Activated T-cell treated with anti-CD3 and anti-CD28 coated beads for 4 hours (primary cell): ENCODE results near the gene ZFP36L1.

ENCODE experiments used
- DNase-seq: peaks from one replicate; pipeline ENCODE4 v3.0.0-alpha.2; 2020

Gene ZFP36L1, protein sequence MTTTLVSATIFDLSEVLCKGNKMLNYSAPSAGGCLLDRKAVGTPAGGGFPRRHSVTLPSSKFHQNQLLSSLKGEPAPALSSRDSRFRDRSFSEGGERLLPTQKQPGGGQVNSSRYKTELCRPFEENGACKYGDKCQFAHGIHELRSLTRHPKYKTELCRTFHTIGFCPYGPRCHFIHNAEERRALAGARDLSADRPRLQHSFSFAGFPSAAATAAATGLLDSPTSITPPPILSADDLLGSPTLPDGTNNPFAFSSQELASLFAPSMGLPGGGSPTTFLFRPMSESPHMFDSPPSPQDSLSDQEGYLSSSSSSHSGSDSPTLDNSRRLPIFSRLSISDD

DNA sequence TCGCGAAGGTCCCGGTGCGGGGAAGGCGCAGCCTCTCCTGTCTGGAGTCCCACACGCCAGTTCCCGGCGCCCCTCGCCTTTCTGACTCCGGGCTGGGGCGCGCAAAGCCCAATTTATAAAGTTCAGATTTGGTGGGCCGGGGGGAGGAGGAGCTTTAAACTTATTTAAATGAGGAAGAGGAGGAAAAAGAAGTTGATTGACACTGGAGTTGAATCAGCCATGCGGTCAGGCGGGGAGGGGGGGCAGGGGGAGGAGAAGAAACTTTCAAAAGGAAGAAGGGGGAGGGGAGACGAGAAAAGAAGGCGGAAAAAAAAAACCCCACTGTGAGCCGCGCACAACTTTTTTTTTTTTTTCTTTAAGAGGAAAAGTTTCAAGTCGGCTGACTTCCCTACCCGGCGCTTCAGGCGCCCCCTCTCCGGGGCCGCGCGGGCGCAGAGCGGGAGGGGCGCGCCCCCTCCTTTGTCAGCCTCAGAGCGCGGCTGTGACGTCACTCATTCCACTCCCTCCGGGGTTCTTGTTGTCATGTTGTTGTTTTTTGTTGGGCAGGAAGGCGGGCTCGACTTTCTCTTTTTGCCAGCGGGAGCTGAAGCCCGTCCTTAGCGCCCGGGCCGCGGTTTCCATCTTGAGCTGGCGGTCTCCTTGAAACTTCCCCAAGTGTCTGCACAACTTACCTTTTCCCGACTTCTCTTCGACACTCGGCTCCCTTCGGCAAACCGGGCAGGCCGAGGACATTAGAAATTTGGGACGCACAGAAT lies at the start of gene ZFP36L1:
Gene ZFP36L1, minus strand, starts transcription at position 89 of the 755 bp plus-strand sequence. CDS start 129 bp downstream, outside the sequence.
- DNase-seq = peak; percentile 89

- no peak for DNase-seq
These were observed 49.4 kb upstream of the ZFP36L1 start for GRCh38 chr14:68842298-68842697.

GRCh38 chr14:68841016-68841809 lies 48.3 kb upstream of the ZFP36L1 start:
- no peak for DNase-seq

GRCh38 chr14:68840454-68840853 lies 47.6 kb upstream of the ZFP36L1 start:
- DNase-seq = no peak

DNA sequence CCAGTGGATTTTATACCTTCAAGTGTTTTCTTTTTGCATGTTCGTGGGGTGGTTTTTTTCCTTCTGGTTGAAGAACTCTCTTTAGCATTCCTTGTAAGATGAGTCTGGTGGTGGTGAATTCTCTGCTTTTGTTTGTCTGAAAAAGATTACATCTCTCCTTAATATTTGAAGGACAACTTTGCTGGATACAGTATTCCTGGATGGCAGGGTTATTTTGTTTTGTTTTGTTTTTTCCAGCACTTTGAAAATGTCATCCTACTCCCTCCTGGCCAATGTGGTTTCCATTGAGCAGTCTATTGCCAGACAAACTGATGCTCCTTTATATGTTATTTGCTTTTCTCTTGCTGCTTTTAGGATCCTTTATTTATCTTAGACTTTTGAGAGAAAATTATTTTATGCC lies 43.2 kb upstream of the ZFP36L1 start:
- no peak for DNase-seq

DNA sequence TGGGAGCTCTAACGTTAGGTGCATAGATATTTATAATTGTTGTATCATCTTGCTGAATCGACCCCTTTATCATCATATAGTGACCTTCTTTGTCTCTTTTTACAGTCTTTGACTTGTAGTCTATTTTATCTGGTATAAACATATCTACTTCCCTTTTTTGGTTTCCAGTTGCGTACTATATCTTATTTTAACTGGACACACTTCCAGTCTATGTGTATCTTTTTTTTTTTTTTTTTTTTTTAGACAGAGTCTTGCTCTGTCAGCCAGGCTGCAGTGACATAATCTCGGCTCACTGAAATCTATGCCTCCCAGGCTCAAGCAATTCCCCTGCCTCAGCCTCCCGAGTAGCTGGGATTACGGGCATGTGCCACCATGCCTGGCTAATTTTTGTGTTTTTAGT lies 41.9 kb upstream of the ZFP36L1 start:
- DNase-seq = no peak

DNA sequence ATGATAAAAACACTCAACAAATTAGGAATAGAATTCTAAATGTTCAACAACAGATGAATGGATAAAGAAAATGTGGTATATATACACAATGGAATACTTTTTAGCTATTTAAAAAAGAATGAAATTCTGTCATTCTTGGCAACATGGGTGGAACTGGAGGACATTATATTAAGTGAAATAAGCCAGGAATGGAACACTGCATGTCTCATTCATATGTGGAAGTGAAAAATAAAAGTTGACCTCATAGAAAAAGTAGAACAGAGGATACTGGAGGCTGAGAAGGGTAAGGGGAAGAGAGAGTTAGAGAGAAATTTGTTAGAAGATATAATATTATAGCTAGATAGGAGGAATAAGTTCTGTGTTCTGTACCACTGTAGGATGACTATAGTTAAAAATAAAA lies 35.8 kb upstream of the ZFP36L1 start:
- DNase-seq = no peak

GRCh38 chr14:68825729-68826128 lies 32.9 kb upstream of the ZFP36L1 start:
- DNase-seq = no peak

- DNase-seq = no peak
These were observed 31.9 kb upstream of the ZFP36L1 start for GRCh38 chr14:68824517-68825347.

- DNase-seq = no peak
These were observed 31.3 kb upstream of the ZFP36L1 start for GRCh38 chr14:68824207-68824516.

- DNase-seq = no peak
These were observed 30.8 kb upstream of the ZFP36L1 start for GRCh38 chr14:68823434-68824206.

DNA sequence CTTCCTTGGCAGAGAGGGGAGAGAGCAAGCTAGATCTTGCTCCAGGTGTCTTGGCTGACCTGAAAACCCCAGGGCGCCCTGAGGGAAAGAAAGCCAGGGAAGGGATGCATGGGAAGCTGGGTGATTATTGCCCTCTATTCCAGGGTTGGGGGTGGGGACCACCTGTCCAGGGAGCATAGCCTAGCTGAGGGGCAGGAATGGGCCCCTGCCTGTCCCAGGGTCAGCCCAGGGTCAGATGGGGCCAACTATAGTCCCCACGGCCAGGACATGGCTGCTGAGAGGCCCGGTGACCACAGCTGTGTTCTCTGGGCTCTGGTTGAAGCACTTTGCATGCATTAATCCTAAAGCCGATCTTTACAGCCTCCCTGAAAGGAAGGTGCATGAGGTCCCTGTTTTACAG lies 30.1 kb upstream of the ZFP36L1 start:
- no peak for DNase-seq

DNA sequence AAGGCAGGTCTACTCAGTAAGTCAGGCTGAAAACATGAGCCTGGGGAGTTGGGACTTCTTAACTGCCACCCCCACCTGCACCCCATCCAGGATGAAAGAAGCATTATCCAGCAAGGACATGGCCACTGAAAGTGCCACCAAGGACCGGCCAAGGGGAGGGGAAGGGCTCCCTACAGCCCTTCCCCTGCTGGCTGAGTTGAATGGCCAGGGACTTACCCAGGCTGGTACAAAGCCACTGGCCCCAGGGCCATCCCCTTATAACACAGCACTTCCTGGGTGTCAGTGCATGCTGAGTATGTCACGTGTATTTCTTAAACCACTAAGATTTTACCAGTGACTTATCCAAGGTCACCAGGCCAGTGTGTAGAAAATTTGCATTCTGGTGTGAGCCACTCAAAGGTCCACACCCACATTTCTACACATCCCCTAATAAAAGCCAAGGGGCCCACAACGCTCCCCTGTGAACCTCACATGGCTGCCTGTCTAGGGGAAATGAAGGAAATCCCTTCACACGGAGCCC lies 29.3 kb upstream of the ZFP36L1 start:
- DNase-seq = no peak

GRCh38 chr14:68820999-68821683 lies 28.3 kb upstream of the ZFP36L1 start:
- no peak for DNase-seq

DNA sequence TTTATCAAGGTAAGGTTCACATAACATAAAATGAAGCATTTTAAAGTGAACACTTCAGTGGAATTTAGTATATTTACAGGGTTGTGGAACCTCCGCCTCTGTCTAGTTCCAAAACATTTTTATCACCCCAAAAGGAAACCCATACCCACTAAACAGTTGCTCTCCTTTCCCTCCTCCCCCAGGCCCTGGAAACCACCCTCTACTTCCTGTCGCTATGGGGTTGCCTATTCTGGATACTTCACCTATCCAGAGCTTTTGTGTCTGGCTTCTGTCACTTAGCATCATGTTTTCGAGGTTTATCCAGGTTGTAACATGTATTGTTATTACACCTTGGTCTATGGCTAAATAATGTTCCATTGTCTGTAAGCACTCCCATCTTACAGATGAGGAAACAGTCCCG lies 27.7 kb upstream of the ZFP36L1 start:
- no peak for DNase-seq

DNA sequence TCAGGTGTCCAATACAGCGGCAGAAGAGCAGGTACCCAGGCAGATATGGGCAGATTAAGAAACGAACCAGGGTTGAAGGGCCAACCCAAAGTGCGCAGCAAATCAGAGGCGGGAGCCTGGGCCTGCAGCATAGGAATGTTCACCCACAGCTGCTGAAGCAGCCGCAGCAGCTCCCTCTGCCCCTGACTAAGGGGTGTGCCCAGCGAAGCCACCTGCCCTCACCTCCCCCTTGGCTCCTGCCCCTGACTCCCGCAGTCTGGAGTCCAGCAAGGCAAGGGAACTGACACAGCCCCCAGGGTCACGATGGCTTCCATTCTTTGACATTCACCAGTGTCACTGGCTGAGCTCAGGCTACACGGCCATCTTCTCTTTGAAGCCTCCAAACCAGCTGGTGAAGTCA lies 27.3 kb upstream of the ZFP36L1 start:
- no peak for DNase-seq

DNA sequence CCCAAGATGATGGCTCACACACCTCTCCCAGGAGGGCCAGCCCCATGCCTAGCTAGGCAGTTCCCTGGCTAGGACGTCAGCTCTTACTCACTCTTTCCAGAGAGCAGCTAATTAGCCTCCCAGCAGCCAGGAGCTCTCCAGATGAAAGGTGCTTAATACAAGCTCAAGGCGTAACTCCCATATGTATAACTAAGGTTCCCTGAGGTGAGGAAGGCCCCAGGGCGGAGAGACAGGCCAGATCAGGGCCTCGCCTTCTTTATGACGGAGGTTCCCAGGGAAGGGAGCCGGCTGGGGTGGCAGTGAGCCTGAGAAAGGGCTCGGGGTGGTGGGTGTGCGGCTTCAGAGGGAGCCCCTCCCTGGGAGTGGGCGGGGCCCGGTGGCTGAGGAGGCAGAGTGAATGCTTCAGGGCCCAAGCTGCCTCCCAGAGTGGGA lies 26.4 kb upstream of the ZFP36L1 start:
- DNase-seq = no peak

DNA sequence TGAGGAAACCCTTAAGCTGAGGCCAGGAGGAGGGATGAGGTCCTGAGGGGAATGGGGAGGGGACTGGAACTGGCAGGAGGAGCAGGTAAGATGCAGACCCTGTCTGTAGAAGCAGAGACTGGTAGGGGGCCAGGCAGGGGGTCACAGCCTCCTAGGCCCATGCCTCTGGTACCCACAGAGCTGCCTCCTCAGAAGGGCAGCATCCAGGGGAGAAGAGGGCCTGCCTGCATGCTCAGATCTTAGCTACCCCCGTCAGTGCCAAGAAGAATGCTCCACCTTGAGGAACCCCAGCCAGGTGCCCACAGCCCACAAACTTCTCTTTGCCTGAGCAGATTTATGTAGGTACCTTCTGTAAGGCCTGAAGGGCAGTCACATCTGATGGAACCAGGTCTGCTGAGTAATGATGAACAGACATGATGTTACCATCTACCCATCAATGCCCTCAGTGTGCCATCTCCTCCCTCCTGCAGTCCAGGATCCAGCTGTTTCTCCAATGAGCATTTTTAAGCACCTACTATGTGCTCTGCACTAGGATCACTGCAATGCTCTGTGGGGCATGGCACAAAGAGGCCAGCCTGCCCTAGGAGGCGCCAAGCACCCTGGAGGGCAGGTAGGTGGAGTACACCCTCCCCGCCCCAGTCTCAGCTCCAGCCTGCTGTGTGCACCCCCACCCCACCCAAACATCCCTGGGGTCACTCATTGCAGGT lies 24.8 kb upstream of the ZFP36L1 start:
- DNase-seq = no peak

DNA sequence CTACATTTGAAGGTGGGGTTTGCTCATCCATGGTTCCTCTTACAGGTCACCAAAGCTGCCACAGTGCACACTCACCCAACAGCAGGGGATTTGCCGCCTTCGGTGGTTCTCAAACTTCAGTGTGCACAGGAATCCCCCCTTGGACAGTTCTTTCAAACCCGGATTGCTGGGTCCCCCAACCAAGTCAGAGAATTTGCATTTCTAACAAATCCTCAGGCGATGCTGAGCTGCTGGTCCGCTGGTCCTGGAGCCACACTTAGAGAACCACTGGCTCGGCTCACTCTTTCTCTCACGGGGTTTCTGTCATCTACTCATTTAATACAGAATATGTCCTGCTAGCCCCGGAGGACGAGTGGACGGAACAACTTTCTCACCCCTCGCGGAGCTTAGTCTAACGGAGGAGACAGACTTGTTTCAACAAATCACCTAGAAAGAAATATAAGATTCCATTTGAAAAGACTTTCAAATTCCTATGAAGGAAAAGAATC lies 24.1 kb upstream of the ZFP36L1 start:
- no peak for DNase-seq
